Vagina (tissue), 2 donors: ENCODE data around the gene MAOB.

Experiments
- CTCF ChIP-seq, 3 experiments: fragments of 450-650 bp in 2 of 3; fragments of 200-600 bp in 1 of 3; sonication (generic) in 1 of 3; IDR thresholded peaks; one replicate each; pipeline ENCODE4 v1.5.1; 2017 to 2019; ENCODE audit warnings: antibody characterized with exemption in 3 of 3, mild to moderate bottlenecking in 2 of 3, moderate library complexity in 2 of 3
- POLR2A ChIP-seq, 2 donors: fragments of 450-650 bp; IDR thresholded peaks; one replicate each; pipeline ENCODE4 v1.6.1; 2017; ENCODE audit warnings: antibody characterized with exemption in 2 of 2, mild to moderate bottlenecking in 2 of 2, moderate library complexity in 2 of 2
- POLR2AphosphoS5 ChIP-seq, 2 donors: sonication (generic); formaldehyde crosslinking; IDR thresholded peaks; one replicate each; pipeline ENCODE4 v1.9.0; 2017; ENCODE audit warnings: antibody characterized with exemption in 2 of 2, mild to moderate bottlenecking in 2 of 2, low read depth in 1 of 2; ENCODE audit not compliant: insufficient read depth in 1 of 2

GRCh38 chrX:43910012-43910411 is 27.8 kb upstream of the MAOB start:
- TF ChIP-seq CTCF (IDR thresholded peaks at IDR 0.05) (no peak), POLR2A (IDR thresholded peaks at IDR 0.05) (no peak), POLR2AphosphoS5 (IDR thresholded peaks at IDR 0.05; ENCODE audit: insufficient read depth in 1 of 2, low read depth in 1 of 2) (no peak)
